GM12873 (cell line): ENCODE measurements around the gene DHRS12.
A peak's percentile ranks its signal among the peaks of the same experiment; 100 is the strongest.

ENCODE experiments used
- TF ChIP-seq, protein P1 (sequence below): IDR thresholded peaks from 2 replicates; pipeline ENCODE4 v1.5.1; 2012; ENCODE audit warnings: low read depth, mild to moderate bottlenecking, moderate library complexity, low read length, control low read depth; ENCODE audit not compliant: insufficient read depth; ENCODE audit errors: missing control alignments

The DHRS12 gene, protein sequence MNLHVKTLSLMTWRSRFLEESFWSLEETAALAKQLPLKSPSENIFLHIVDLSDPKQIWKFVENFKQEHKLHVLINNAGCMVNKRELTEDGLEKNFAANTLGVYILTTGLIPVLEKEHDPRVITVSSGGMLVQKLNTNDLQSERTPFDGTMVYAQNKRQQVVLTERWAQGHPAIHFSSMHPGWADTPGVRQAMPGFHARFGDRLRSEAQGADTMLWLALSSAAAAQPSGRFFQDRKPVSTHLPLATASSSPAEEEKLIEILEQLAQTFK

DNA sequence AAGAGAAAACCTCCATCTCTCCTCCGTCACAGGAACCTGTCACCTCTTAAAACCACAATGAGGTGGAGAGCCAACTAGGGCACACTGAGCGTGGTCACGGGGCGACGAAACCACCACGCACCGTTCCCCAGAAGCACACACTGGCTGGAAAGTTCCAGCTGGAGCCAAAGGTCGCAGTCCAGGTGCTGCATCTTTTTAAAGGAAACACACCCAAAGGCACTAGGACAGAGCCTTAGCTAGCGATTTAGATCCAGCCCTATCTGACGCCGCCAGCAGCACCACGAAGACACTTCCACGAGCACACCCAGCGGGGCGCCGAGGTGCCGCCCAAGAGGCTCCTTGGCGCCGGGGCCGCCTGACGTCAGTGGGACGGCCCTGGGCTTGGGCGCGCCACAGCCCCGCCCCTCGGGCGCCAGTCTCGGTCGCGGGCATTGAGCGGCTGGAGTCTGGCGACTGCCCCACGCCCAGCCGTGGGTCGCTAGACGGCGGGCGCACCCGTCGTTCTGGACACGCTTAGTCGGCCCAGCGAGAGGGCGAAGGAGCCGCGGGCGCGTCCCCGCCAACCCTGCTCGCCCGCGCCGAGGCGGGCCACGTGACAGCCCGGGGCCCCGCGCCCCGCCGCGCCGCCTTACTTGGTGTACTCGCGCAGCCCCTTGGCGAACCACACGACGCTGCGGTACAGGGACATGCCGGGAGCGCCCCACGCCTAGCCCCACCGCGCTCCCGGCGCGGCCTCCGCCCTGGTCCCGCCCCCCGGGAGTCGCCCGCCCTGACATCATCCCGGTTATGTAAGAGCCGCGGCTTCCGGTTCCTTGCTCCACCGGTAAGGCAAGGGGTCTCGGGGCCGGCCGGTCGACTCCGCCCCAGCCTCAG lies at the start of gene DHRS12:
Gene DHRS12 (minus strand): TSS at position 742 of the 873 bp plus-strand sequence. CDS start 4,504 bp downstream, outside the sequence.
- TF ChIP-seq, protein P1, sequence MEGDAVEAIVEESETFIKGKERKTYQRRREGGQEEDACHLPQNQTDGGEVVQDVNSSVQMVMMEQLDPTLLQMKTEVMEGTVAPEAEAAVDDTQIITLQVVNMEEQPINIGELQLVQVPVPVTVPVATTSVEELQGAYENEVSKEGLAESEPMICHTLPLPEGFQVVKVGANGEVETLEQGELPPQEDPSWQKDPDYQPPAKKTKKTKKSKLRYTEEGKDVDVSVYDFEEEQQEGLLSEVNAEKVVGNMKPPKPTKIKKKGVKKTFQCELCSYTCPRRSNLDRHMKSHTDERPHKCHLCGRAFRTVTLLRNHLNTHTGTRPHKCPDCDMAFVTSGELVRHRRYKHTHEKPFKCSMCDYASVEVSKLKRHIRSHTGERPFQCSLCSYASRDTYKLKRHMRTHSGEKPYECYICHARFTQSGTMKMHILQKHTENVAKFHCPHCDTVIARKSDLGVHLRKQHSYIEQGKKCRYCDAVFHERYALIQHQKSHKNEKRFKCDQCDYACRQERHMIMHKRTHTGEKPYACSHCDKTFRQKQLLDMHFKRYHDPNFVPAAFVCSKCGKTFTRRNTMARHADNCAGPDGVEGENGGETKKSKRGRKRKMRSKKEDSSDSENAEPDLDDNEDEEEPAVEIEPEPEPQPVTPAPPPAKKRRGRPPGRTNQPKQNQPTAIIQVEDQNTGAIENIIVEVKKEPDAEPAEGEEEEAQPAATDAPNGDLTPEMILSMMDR: peak; percentile 7

DNA sequence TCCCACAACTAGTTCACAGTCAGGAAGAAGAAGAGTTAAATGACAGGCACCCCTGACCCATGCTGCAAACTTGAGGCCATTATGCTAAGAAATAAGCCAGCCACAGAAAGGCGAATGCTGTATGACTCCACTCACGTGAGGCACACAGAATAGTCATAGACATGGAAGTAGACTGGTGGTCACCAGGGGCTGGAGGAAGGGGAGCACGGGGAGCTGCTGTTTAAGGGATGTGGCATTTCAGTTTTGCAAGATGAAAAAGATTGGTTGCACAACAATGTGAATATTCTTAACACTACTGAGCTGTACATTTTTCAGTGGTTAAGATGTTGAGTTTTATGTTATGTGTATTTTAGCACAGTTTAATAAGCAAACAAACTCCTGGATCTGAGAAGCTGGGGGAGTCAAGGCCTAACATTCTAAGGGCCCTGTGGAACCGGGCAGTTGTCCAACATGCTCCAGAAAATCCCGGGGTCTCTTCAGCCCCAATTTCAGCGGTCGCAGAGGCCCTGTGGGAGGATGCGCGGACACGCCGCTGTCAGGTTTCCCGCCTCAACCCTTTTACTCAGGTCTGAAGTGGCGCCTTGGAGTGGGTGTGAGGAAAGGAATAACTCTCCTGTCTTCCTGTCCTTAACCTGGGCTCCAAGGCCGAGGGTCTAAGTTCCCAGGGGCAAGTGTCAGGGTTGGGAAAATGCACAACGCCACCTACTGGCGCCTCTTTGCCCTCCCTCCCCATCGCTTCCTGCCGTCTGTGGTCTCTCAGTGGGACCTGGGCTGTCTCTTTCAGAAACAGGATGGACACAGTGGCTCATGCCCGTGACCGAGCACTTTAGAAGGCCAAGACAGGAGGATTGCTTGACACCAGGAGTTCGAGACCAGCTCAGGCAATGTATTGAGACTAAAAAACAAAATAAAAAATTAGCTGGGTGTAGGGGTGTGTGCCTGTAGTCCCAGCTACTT lies 45.5 kb upstream of the DHRS12 start:
- TF ChIP-seq, protein P1: peak; percentile 83

DNA sequence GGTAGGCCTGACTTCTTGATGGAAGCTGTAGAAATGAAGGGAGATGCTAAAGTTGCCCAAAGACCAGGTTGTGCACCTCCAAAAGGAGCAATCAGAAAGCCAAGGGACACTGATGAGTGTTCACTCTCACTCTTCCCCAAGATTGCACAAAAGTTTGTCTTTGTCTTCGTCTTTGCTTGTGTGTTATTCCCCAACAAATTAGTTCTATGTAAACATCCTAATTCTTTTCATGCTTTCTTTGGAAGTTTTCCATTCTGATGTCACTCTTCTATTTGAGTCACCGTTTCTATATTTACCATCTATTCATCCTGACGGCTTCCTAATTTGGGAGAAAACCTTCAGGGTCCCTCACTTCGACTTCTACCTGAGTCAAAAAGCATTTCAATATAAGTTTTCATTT lies 44.7 kb upstream of the DHRS12 start:
- TF ChIP-seq, protein P1: no peak

DNA sequence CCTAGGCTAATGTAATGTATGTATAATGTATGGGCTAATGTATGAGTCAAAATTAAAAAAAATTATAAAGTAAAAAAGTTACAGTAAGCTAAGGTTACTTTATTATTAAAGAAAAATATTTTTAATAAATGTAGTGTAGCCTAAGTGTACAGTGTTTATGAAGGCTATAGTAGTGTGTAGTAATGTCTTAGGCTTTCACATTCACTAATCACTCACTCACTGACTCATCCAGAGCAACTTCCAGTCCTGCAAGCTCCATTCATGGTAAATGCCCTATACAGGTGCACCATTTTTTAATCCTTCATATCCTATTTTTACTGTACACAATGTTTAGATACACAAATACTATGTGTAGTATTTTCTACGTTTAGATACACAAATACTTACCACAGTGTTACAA lies 42.8 kb upstream of the DHRS12 start:
- TF ChIP-seq, protein P1: no peak

DNA sequence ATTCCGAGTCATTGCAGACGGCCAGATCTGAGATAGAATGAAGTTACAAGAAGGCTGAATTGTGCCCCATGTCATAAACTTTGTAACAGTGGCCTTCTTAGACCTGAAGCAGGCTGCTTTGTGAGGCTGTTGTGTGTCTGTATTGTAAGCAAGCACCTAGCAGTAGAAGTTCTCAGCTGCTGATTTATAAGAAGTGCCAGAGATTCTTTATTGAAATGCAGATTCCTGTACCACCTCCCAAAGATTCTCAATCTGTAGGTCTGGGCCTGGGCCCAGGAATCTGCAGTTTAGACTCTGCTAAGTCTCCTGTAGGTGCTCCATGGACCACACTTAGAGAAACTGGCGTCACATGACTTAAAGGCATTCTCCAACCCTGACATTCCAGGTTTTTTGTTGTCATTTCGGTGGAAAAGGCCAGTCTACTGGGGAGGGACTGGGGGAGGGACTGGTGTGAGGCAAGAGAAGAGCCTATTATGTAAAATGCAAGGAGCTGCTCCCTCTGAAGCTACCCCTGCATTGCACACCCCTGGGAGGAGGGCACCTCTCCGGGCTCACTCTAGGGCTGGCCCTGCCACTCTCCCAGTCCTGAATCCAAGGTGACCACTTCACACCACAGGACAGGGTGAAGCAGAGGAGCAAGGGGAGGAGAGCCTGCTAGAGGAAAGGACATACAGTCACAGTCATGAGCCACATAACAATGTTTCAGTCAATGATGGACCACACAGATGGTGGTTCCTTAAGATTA lies 41.8 kb upstream of the DHRS12 start:
- TF ChIP-seq, protein P1: no peak

DNA sequence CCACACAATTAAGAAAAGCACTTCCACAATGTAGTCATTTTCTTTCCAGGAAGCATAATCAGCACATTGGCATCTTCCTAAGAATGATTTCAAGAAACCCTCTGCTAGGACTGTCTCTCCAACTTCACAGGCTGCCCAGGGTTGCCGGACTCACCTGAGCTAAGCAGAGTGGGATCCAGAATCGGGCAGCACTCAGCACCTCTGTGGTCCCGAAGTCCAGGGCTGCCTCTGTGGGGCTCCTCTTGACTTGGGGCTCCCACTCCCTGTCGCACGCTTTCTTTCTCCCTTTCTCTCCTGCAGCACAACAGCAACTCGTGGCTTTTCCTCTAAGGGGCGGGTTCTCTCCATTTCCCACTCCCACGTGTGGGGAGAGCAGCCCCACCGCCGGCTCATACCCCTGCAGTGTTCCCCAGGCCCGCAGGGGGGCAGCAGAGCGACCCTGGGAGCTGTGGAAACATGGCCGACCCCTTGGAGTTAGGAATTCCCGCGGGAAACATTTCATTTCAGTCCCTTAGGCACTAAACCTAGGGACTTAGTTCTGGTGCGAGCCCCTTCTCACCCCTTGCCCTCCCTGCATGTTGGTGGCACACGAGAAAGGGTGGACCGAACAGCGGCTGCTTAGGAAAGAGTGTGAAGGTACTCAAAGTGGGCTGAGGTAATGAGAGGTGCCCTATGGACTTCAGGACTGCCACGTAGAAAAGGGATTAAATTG lies 41.1 kb upstream of the DHRS12 start, which contains the start of gene TMEM272:
Gene TMEM272 (minus strand): TSS at position 316 of the 712 bp plus-strand sequence. CDS start 6,647 bp downstream, outside the sequence.
- TF ChIP-seq, protein P1: peak; percentile 92
